HG02678 (cell line): ENCODE results near the gene CAPZB.
"Not testable (repeated sequence)": the region's sequence is repeated elsewhere in the genome, so short reads cannot be mapped to it uniquely, and the experiment has no call there.

Experiments used
- ATAC-seq: cut with Tn5 transposase; IDR thresholded peaks from one replicate; pipeline ENCODE4 v1.9.1; 2021; ENCODE audit warnings: mild to moderate bottlenecking, moderate library complexity; ENCODE audit not compliant: unreplicated experiment

CAPZB gene

DNA sequence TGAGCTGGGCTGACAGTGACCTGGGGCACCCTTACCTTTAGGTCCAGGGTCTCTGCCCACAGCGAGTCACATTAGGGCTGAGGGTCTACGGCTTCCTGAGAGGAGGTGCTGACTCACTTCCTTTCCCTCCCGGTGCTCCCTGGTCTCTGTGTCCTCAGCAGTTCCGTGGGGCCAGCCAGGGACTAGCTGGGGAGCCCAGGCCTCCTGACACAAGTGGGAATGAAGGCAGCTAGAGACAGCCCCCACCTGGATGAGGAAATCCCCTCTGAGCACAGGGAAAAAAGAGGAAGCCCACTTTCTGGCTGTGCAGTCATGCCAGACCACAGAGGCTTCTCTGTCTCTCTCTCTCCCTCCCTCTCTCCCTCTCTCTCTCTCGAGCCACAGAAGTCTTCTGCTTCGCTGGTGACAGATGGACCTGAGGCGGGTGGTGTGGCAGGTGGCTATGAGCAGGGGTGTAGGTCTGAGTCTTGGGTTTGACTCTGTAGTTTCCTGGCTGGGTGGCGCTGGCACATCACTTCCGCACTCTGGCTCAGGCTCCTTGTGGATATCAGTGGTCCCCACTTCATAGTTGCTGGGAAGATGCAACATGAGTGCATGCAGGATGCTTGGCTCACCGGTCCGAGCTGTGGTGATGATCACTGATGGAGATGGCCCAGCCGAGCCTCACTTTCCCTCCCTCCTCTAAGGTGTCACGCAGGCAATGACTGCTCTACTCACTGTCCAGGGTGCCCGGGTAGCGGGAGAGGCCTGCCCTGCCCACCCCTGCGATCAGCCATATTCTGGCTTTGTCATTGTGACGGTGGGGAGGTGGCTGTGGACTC is 169.8 kb downstream of the CAPZB start:
- ATAC-seq: no peak

DNA sequence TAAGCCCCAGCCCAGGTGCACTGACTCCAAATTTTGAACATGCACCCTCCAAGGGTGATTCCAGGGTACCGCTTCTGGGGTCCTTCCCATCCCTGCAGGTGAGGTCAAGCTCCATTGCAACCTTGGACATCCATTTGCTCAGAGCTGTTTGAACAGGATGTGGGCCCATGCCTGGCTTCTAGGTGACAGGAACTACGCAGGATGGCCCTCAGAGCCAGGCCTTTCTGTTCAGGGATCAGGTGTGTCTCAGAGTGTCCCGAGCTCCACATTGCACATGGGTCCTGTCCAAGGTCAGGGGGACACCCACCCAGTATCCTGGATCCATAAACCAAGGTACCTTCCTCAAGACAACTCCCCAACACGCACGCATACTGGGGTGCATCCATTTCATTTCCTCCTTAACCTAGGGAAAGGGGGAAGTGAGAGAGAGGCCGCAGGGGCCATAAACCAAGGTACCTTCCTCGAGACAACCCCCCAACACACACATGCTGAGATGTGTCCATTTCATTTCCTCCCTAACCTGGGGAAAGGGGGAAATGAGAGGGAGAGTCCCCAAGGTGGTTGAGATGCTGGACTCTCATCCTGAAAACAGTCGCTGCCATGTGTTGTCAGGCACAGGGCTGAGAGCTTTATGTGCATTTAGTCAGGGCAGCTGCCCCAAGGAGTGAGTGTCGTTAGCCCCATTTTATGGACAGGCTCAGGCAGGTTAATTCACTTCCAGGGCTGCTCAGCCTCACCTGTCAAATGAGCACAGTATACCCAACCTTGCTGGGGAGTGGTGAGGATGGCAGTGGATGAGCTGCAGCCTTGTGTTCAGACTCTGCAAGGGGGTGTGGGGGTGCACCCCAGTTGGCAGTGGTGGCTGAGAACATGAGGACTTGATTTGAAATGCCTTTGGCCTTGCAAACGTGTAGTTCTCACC is 171.1 kb downstream of the CAPZB start:
- ATAC-seq: no peak

GRCh38 chr1:19313636-19313959 is 171.7 kb downstream of the CAPZB start:
- no peak for ATAC-seq

GRCh38 chr1:19312782-19313635 is 172.3 kb downstream of the CAPZB start:
- ATAC-seq: no peak

DNA sequence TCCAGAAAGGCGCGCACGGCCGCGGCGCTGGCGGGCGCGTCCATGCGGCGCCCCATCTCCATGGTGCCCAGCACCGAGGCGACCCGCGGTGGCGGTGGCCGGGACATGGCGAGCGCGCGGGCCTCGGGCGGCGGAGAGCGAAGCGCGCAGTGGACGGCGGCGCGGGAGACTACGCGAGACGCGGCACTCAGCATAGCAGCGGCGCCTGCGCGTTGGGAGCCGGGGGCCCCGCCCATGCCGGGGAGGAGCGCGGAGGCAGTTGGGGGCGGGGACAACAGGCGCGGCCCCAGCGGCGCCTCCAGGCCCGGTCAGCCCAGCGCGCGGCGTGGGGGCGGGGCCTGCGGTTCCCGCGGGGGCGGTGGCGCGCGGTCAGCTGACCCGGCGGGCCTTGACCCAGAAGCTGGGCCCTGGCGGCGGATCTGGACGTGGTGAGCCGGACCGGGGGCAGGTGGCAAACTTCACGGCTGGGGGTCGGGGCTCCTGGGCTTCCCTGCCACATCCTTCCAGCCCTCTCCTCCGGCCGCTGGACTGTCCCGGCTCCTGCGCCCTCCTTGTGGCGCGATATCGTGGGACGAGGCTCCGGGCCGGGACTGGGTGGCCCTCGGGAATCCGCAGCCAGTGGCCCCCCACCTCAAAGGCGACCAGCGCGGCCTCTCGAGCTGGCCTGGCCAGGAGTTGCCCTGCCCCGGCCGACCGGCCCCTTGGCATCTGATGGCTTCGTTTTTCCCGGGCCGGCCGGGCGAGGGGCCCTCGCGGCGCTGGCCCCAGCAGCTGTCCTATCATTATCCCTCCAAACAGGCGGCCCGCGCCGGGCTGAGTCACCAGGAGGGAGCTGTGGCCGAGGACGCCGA is 173.2 kb downstream of the CAPZB start, which contains the start of the genes AKR7A2 and SLC66A1:
Gene AKR7A2 (minus strand): TSS at position 214 of the 851 bp plus-strand sequence. CDS start 20 bp downstream, at position 194.
Gene SLC66A1 (plus strand): TSS at position 396 of the 851 bp plus-strand sequence. CDS start 5,352 bp downstream, outside the sequence.
- ATAC-seq: peak; percentile 80

- no peak for ATAC-seq
Observed at GRCh38 chr1:19311503-19311930, 173.8 kb downstream of the CAPZB start.

GRCh38 chr1:19310720-19311502 is 174.4 kb downstream of the CAPZB start:
- no peak for ATAC-seq

- no peak for ATAC-seq
Observed at GRCh38 chr1:19310061-19310460, 175.3 kb downstream of the CAPZB start.

DNA sequence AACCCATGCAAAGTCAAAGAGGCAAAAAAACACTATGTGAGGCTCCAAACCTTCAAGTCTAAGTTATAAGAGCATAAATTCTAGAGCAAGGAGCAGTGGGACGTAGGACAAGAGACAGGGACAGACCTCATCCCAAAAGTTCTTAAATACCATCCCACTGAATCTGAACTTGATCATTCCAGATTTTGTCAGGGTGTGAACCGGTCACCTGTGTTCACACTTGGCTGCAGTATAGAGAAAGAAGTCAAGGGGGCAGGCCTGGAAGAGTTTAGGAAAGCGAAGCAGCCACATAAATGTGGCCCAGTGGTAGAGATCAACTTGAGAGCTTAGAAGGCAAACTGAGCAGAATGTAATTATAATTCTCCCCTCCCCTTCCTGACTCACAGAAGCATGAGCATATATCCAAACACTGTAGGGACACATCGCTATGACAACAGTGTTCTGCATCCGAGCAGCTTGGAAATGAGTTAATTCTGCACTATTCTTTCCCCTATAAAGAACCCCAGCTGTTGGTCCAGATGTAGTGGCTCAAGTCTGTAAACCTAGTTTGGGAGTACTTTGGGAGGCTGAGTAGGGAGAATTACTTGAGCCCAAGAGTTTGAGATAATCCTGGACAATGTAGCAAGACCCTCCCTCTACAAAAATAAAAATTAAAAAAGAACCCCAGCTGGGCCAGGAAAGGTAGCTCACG is 176.1 kb downstream of the CAPZB start:
- no peak for ATAC-seq

GRCh38 chr1:19308509-19308907 is 176.8 kb downstream of the CAPZB start:
- ATAC-seq: no peak

- no peak for ATAC-seq
Observed at GRCh38 chr1:19307794-19308508, 177.4 kb downstream of the CAPZB start.

- ATAC-seq: no peak
Observed at GRCh38 chr1:19306941-19307340, 178.4 kb downstream of the CAPZB start.

GRCh38 chr1:19305880-19306279 is 179.5 kb downstream of the CAPZB start:
- no peak for ATAC-seq

GRCh38 chr1:19304081-19304480 is 181.3 kb downstream of the CAPZB start:
- ATAC-seq: not testable (repeated sequence)

- no peak for ATAC-seq
Observed at GRCh38 chr1:19300211-19300610, 185.1 kb downstream of the CAPZB start.

- no peak for ATAC-seq
Observed at GRCh38 chr1:19294638-19295037, 190.7 kb downstream of the CAPZB start.

DNA sequence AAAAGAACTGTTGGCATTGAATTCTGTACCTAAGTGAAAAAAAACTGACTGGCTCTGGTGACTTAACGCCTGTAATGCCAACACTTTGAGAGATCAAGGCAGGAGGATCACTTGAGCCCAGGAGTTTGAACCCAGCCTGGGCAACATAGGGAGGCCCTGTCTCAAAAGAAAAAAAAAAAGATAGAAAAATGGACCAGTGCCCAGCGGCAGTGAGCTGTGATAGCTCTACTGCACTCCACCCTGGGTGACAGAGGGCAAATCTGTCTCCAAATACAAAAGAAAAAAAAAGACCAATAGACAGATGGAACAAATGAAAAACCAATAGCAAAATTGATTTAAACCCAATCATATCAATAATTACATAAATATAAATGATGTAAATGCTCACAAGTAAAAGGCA is 196.1 kb downstream of the CAPZB start:
- ATAC-seq: no peak
